GM12801 (cell line): Measurements from ENCODE around the gene LRRC56.

ENCODE experiments used
- CTCF ChIP-seq: IDR thresholded peaks from one replicate; pipeline ENCODE4 v1.5.1; 2011; ENCODE audit warnings: control low read depth; ENCODE audit not compliant: insufficient read length; ENCODE audit errors: extremely low read depth

LRRC56 gene

DNA sequence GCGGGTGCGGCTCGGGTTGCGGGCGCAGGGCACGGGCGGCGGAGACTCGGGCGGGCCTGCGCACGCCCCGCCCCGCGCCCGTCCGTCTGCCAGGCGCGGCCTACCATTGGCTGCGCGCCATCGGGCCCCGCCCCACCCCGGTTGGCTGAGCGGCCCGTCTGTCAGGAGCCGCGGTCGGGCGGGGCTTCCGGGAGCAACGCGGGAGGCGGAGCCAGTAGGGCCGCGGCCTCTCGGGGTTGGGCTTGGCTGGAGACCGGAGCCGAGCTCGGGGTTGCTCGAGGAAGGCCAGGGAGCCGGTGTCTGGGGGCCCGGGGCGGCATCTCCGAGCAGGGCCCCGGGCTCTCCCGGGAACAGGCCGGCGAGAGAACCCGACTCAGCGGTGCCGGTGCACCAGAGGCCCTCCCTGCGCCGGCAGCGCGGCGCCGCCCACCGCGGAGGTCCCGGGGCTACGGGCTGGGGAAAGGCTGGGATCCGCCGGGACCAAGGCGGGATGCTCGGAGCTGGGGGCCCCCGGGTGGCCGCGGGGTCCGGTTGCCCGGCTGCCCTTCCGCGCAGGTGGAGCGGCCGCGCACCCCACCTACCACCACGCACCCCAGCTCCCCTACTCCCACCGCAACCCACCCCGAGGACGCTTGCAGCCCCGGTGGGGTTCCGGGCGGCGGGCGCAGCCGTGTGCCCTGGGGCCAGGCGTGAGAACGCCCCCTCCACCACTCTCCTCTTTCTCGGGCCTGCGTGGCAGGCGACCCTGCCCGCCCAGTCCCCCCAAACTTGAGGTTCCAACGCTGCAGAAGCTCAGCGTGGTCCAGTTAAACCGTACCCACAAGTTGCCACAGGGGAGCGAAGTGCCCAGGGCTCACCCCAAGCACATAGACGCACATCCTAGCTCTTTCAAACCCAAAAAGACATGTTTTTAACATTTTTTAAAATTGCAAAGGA is 1.5 kb upstream of the LRRC56 start, which contains the start of gene HRAS:
HRAS (minus strand) TSS at position 58 of the 936 bp plus-strand sequence.
- no peak for TF ChIP-seq CTCF

GRCh38 chr11:537622-538430 is 499 bp downstream of the LRRC56 start:
- no peak for TF ChIP-seq CTCF

GRCh38 chr11:538431-539051 is 1.2 kb downstream of the LRRC56 start:
- TF ChIP-seq CTCF: no peak

- TF ChIP-seq CTCF: no peak
Measured at GRCh38 chr11:539971-540481, 2.7 kb downstream of the LRRC56 start.

- TF ChIP-seq CTCF: no peak
Measured at GRCh38 chr11:540583-541432, 3.5 kb downstream of the LRRC56 start.

DNA sequence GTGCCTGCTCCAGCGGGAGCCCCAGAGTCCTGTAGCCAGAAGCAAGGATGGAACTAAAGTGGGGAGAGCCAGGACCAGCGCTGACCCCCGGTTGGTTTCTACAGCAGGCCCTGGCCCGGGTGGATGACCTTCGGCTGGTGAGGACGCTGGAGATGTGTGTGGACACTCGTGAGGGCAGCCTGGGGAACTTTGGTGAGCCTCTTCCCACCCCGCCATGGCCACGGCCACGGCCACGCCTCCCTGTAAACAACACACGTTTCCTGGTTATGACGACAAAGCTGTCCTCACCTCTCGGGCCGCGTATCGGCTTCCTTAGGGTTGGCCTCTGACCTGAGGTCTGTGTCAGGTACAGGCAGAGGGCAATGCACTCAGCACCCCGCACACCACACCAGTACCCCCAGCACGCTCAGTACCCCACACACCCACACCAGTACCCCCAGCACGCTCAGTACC is 4.1 kb downstream of the LRRC56 start:
- TF ChIP-seq CTCF: no peak
